Activated naive CD4-positive, alpha-beta T cell treated with anti-CD3 and anti-CD28 coated beads for 36 hours (primary cell): ENCODE measurements around the gene DAP. TPM values are rescaled to one million over a fixed set of nuclear protein-coding genes. Genes with fewer than 3 reads are reported as not detected.

Experiments used
- CTCF ChIA-PET: fragments of 350-600 bp; sonication (Branson Sonifier 250); formaldehyde crosslinking; loops from one replicate; lab custom pipeline; 2021; ENCODE audit warnings: antibody characterized with exemption; lab: Charles Lee
- DNase-seq: peaks from one replicate; pipeline ENCODE4 v3.0.0-alpha.2; 2020
- H3K27ac Mint-ChIP-seq: one replicate; pipeline ENCODE4 v1.8.0; 2021; ENCODE audit warnings: mild to moderate bottlenecking, mixed read lengths
- H3K27me3 Mint-ChIP-seq: one replicate; pipeline ENCODE4 v1.8.0; 2021; ENCODE audit warnings: low read depth, mixed read lengths
- H3K36me3 Mint-ChIP-seq: one replicate; pipeline ENCODE4 v1.8.0; 2021; ENCODE audit warnings: low read depth, mixed read lengths
- H3K4me1 Mint-ChIP-seq: one replicate; pipeline ENCODE4 v1.8.0; 2021; ENCODE audit warnings: low read depth, mixed read lengths
- H3K4me3 Mint-ChIP-seq: one replicate; pipeline ENCODE4 v1.8.0; 2021; ENCODE audit warnings: mild to moderate bottlenecking, moderate library complexity, mixed read lengths
- H3K9me3 Mint-ChIP-seq: one replicate; pipeline ENCODE4 v1.8.0; 2021; ENCODE audit warnings: mixed read lengths
- intact Hi-C: fragments of 100-400 bp; cut with micrococcal nuclease; formaldehyde crosslinking; loops from one replicate; pipeline ENCODE4 v1.15.1; 2023
- total RNA-seq, 2 experiments: library from RNA; stranded (reverse); gene quantifications; one replicate each; pipeline ENCODE4 v1.2.3, GENCODE V29; 2021

The DAP gene
- total RNA-seq, 2 experiments from 2014 or later: 29.5 to 29.7 TPM

- no peak overlapping the region for H3K27ac Mint-ChIP-seq
- peaks cover 1% of the 10 kb centered on the region for H3K9me3 Mint-ChIP-seq
- H3K4me1 Mint-ChIP-seq: peaks cover 2% of the 10 kb centered on the region
- H3K36me3 Mint-ChIP-seq: peaks cover 70% of the 10 kb centered on the region
- intact Hi-C loops: no loop called here
- no peaks in the 10 kb centered on the region for H3K27me3 Mint-ChIP-seq
- CTCF ChIA-PET: no interaction called here
- H3K4me3 Mint-ChIP-seq: no peak overlapping the region
- no peak for DNase-seq
These were observed 19.4 kb downstream of the DAP start for GRCh38 chr5:10741661-10742060.

GRCh38 chr5:10740384-10740783 lies 20.6 kb downstream of the DAP start:
- Mint-ChIP-seq H3K9me3 (peaks cover 1% of the 10 kb centered on the region), H3K4me3 (no peak overlapping the region), H3K4me1 (peaks cover 2% of the 10 kb centered on the region), H3K27ac (no peak overlapping the region), H3K27me3 (no peaks in the 10 kb centered on the region), H3K36me3 (peaks cover 60% of the 10 kb centered on the region)
- DNase-seq: no peak
- intact Hi-C loops: no loop called here
- CTCF ChIA-PET: no interaction called here

GRCh38 chr5:10737880-10738279 lies 23.2 kb downstream of the DAP start:
- CTCF ChIA-PET: no interaction called here

GRCh38 chr5:10736808-10737207 lies 24.2 kb downstream of the DAP start:
- Mint-ChIP-seq H3K4me1 (peaks cover 5% of the 10 kb centered on the region), H3K27me3 (no peaks in the 10 kb centered on the region), H3K36me3 (peaks cover 43% of the 10 kb centered on the region), H3K27ac (no peak overlapping the region), H3K4me3 (no peak overlapping the region), H3K9me3 (peaks cover 1% of the 10 kb centered on the region)
- DNase-seq: no peak
- intact Hi-C loops: no loop called here
- CTCF ChIA-PET: interaction anchor here (0.6 kb wide), 2 partner anchors 10 to 158 kb away, joined by 5 to 6 read pairs; no protein-coding TSS in a partner anchor

More at GRCh38 chr5:10737880-10738279, 23.2 kb downstream of the DAP start:
- no peak overlapping the region for H3K4me3 Mint-ChIP-seq
- DNase-seq: no peak
- peaks cover 48% of the 10 kb centered on the region for H3K36me3 Mint-ChIP-seq
- intact Hi-C loops: no loop called here
- H3K27me3 Mint-ChIP-seq: no peaks in the 10 kb centered on the region
- H3K9me3 Mint-ChIP-seq: peaks cover 1% of the 10 kb centered on the region
- H3K27ac Mint-ChIP-seq: no peak overlapping the region
- peaks cover 2% of the 10 kb centered on the region for H3K4me1 Mint-ChIP-seq

GRCh38 chr5:10736354-10736753 lies 24.7 kb downstream of the DAP start:
- H3K27ac Mint-ChIP-seq: no peak overlapping the region
- no peaks in the 10 kb centered on the region for H3K27me3 Mint-ChIP-seq
- peaks cover 1% of the 10 kb centered on the region for H3K9me3 Mint-ChIP-seq
- H3K4me3 Mint-ChIP-seq: no peak overlapping the region
- H3K4me1 Mint-ChIP-seq: peaks cover 5% of the 10 kb centered on the region
- no peak for DNase-seq
- intact Hi-C loops: no loop called here
- peaks cover 40% of the 10 kb centered on the region for H3K36me3 Mint-ChIP-seq
- CTCF ChIA-PET: no interaction called here

GRCh38 chr5:10735569-10736276 lies 25.3 kb downstream of the DAP start:
- H3K27ac Mint-ChIP-seq: no peak overlapping the region
- H3K36me3 Mint-ChIP-seq: peaks cover 34% of the 10 kb centered on the region
- H3K9me3 Mint-ChIP-seq: peaks cover 1% of the 10 kb centered on the region

GRCh38 chr5:10734832-10735523 lies 26.1 kb downstream of the DAP start:
- Mint-ChIP-seq H3K36me3 (peaks cover 30% of the 10 kb centered on the region), H3K4me1 (peaks cover 5% of the 10 kb centered on the region), H3K9me3 (no peaks in the 10 kb centered on the region), H3K27me3 (no peaks in the 10 kb centered on the region), H3K27ac (no peak overlapping the region), H3K4me3 (no peak overlapping the region)
- intact Hi-C loops: no loop called here
- DNase-seq: no peak
- CTCF ChIA-PET: interaction anchor here (1.0 kb wide), 1 partner anchor 23 kb away, joined by 3 read pairs; no protein-coding TSS in a partner anchor

More at GRCh38 chr5:10735569-10736276, 25.3 kb downstream of the DAP start:
- no peak for DNase-seq
- Mint-ChIP-seq H3K4me1 (peaks cover 5% of the 10 kb centered on the region), H3K27me3 (no peaks in the 10 kb centered on the region), H3K4me3 (no peak overlapping the region)
- CTCF ChIA-PET: interaction anchor here (1.0 kb wide), 1 partner anchor 22 kb away, joined by 3 read pairs; no protein-coding TSS in a partner anchor
- intact Hi-C loops: no loop called here

- Mint-ChIP-seq H3K27ac (no peak overlapping the region), H3K9me3 (no peaks in the 10 kb centered on the region), H3K27me3 (no peaks in the 10 kb centered on the region), H3K4me1 (peaks cover 5% of the 10 kb centered on the region), H3K36me3 (peaks cover 22% of the 10 kb centered on the region), H3K4me3 (no peak overlapping the region)
- DNase-seq: no peak
- CTCF ChIA-PET: no interaction called here
- intact Hi-C loops: no loop called here
These were observed 26.9 kb downstream of the DAP start for GRCh38 chr5:10734037-10734709.

GRCh38 chr5:10733426-10733825 lies 27.6 kb downstream of the DAP start:
- intact Hi-C loops: no loop called here
- Mint-ChIP-seq H3K27ac (no peak overlapping the region), H3K9me3 (no peaks in the 10 kb centered on the region), H3K36me3 (peaks cover 20% of the 10 kb centered on the region), H3K4me1 (peaks cover 3% of the 10 kb centered on the region), H3K4me3 (no peak overlapping the region), H3K27me3 (no peaks in the 10 kb centered on the region)
- CTCF ChIA-PET: no interaction called here
- DNase-seq: no peak

- Mint-ChIP-seq H3K9me3 (no peaks in the 10 kb centered on the region), H3K27ac (no peak overlapping the region), H3K36me3 (peaks cover 18% of the 10 kb centered on the region), H3K4me3 (no peak overlapping the region), H3K27me3 (no peaks in the 10 kb centered on the region), H3K4me1 (peaks cover 13% of the 10 kb centered on the region)
- intact Hi-C loops: no loop called here
- CTCF ChIA-PET: no interaction called here
- no peak for DNase-seq
These were observed 29.1 kb downstream of the DAP start for GRCh38 chr5:10731913-10732312.

GRCh38 chr5:10730043-10730351 lies 31.0 kb downstream of the DAP start:
- Mint-ChIP-seq H3K4me3 (no peak overlapping the region), H3K36me3 (peaks cover 17% of the 10 kb centered on the region), H3K27ac (no peak overlapping the region), H3K4me1 (peaks cover 17% of the 10 kb centered on the region), H3K9me3 (no peaks in the 10 kb centered on the region), H3K27me3 (no peaks in the 10 kb centered on the region)
- DNase-seq: no peak
- intact Hi-C loops: no loop called here
- CTCF ChIA-PET: no interaction called here

- CTCF ChIA-PET: no interaction called here
- Mint-ChIP-seq H3K36me3 (peaks cover 17% of the 10 kb centered on the region), H3K27ac (no peak overlapping the region), H3K4me1 (peaks cover 17% of the 10 kb centered on the region), H3K9me3 (no peaks in the 10 kb centered on the region), H3K4me3 (no peak overlapping the region), H3K27me3 (no peaks in the 10 kb centered on the region)
- no peak for DNase-seq
- intact Hi-C loops: no loop called here
These were observed 31.6 kb downstream of the DAP start for GRCh38 chr5:10729320-10730042.
